ENCODE results near the gene PPIB. TPM values are rescaled to one million over a fixed set of nuclear protein-coding genes. Genes with fewer than 3 reads are reported as not detected.

The PPIB gene
- total RNA-seq, 1 donor from 2014 or later, result 804 TPM

- Mint-ChIP-seq H3K27ac (ENCODE audit: unreplicated experiment) (no peak overlapping the region), H3K9me3 (ENCODE audit: unreplicated experiment) (no peaks in the 10 kb centered on the region), H3K36me3 (ENCODE audit: low read depth, unreplicated experiment) (peaks cover 42% of the 10 kb centered on the region), H3K4me3 (ENCODE audit: unreplicated experiment) (no peak overlapping the region), H3K4me1 (ENCODE audit: low read depth, unreplicated experiment) (no peaks in the 10 kb centered on the region), H3K27me3 (ENCODE audit: low read depth, unreplicated experiment) (no peaks in the 10 kb centered on the region)
- FAIRE-seq (no peak), DNase-seq (ENCODE audit: low read depth) (peak; percentile 20)
- Histone ChIP-seq H3K9me3 (ENCODE audit: insufficient read depth, low read depth, low read length) (no peaks in the 10 kb centered on the region), H3K9ac (ENCODE audit: low read length) (no peak overlapping the region), H3K36me3 (ENCODE audit: insufficient read depth, low read length) (peaks cover 55% of the 10 kb centered on the region), H4K20me1 (ENCODE audit: insufficient read depth, low read length) (peaks cover 19% of the 10 kb centered on the region), H3K4me2 (ENCODE audit: low read length) (no peak overlapping the region), H3K27me3 (ENCODE audit: insufficient read depth, low read length) (no peaks in the 10 kb centered on the region), H3K4me3 (ENCODE audit: insufficient read depth, low read depth, low read length) (no peak overlapping the region), H3K4me1 (ENCODE audit: insufficient read depth, low read length) (no peaks in the 10 kb centered on the region), H2AFZ (ENCODE audit: low read depth, low read length) (no peak overlapping the region), H3K79me2 (ENCODE audit: insufficient read depth, low read length) (no peaks in the 10 kb centered on the region), H3K27ac (ENCODE audit: low read depth, low read length) (no peak overlapping the region)
- TF ChIP-seq EZH2 (IDR thresholded peaks at IDR 0.05; ENCODE audit: insufficient read depth, low read length) (no peak), CTCF (IDR thresholded peaks at IDR 0.05; ENCODE audit: insufficient read depth, low read depth, low read length) (no peak)
Observed at GRCh38 chr15:64134345-64134829, 28.4 kb downstream of the PPIB start.

- no peaks in the 10 kb centered on the region for H3K4me1 Mint-ChIP-seq (ENCODE audit: low read depth, unreplicated experiment)
- H3K4me1 ChIP-seq (ENCODE audit: insufficient read depth, low read length), result no peaks in the 10 kb centered on the region
- no peaks in the 10 kb centered on the region for H3K79me2 ChIP-seq (ENCODE audit: insufficient read depth, low read length)
- H3K27me3 Mint-ChIP-seq (ENCODE audit: low read depth, unreplicated experiment), result no peaks in the 10 kb centered on the region
- TF ChIP-seq CTCF (IDR thresholded peaks at IDR 0.05; ENCODE audit: insufficient read depth, low read depth, low read length) (no peak), EZH2 (IDR thresholded peaks at IDR 0.05; ENCODE audit: insufficient read depth, low read length) (no peak)
- no peak overlapping the region for H3K4me2 ChIP-seq (ENCODE audit: low read length)
- peaks cover 19% of the 10 kb centered on the region for H4K20me1 ChIP-seq (ENCODE audit: insufficient read depth, low read length)
- no peak overlapping the region for H2AFZ ChIP-seq (ENCODE audit: low read depth, low read length)
- H3K27ac ChIP-seq (ENCODE audit: low read depth, low read length), result no peak overlapping the region
- H3K9ac ChIP-seq (ENCODE audit: low read length), result no peak overlapping the region
- H3K4me3 ChIP-seq (ENCODE audit: insufficient read depth, low read depth, low read length), result no peak overlapping the region
- no peak for DNase-seq (ENCODE audit: low read depth)
- no peak overlapping the region for H3K4me3 Mint-ChIP-seq (ENCODE audit: unreplicated experiment)
- H3K9me3 ChIP-seq (ENCODE audit: insufficient read depth, low read depth, low read length), result no peaks in the 10 kb centered on the region
- no peak overlapping the region for H3K27ac Mint-ChIP-seq (ENCODE audit: unreplicated experiment)
- H3K27me3 ChIP-seq (ENCODE audit: insufficient read depth, low read length), result no peaks in the 10 kb centered on the region
- no peak for FAIRE-seq
- H3K9me3 Mint-ChIP-seq (ENCODE audit: unreplicated experiment), result no peaks in the 10 kb centered on the region
- peaks cover 55% of the 10 kb centered on the region for H3K36me3 ChIP-seq (ENCODE audit: insufficient read depth, low read length)
- peaks cover 43% of the 10 kb centered on the region for H3K36me3 Mint-ChIP-seq (ENCODE audit: low read depth, unreplicated experiment)
Observed at GRCh38 chr15:64133623-64134344, 29.0 kb downstream of the PPIB start.

GRCh38 chr15:64132217-64132616 is 30.6 kb downstream of the PPIB start:
- H3K27me3 Mint-ChIP-seq (ENCODE audit: low read depth, unreplicated experiment), result no peaks in the 10 kb centered on the region
- no peaks in the 10 kb centered on the region for H3K9me3 ChIP-seq (ENCODE audit: insufficient read depth, low read depth, low read length)
- no peaks in the 10 kb centered on the region for H3K79me2 ChIP-seq (ENCODE audit: insufficient read depth, low read length)
- no peaks in the 10 kb centered on the region for H3K4me1 Mint-ChIP-seq (ENCODE audit: low read depth, unreplicated experiment)
- no peak overlapping the region for H3K9ac ChIP-seq (ENCODE audit: low read length)
- DNase-seq (ENCODE audit: low read depth), result no peak
- no peaks in the 10 kb centered on the region for H3K4me1 ChIP-seq (ENCODE audit: insufficient read depth, low read length)
- H3K4me3 Mint-ChIP-seq (ENCODE audit: unreplicated experiment), result no peak overlapping the region
- H3K4me2 ChIP-seq (ENCODE audit: low read length), result no peak overlapping the region
- no peak overlapping the region for H2AFZ ChIP-seq (ENCODE audit: low read depth, low read length)
- no peak overlapping the region for H3K4me3 ChIP-seq (ENCODE audit: insufficient read depth, low read depth, low read length)
- no peaks in the 10 kb centered on the region for H3K9me3 Mint-ChIP-seq (ENCODE audit: unreplicated experiment)
- H3K36me3 Mint-ChIP-seq (ENCODE audit: low read depth, unreplicated experiment), result peaks cover 48% of the 10 kb centered on the region
- H3K27ac ChIP-seq (ENCODE audit: low read depth, low read length), result no peak overlapping the region
- TF ChIP-seq EZH2 (IDR thresholded peaks at IDR 0.05; ENCODE audit: insufficient read depth, low read length), result no peak
- no peak for TF ChIP-seq CTCF (IDR thresholded peaks at IDR 0.05; ENCODE audit: insufficient read depth, low read depth, low read length)
- H3K36me3 ChIP-seq (ENCODE audit: insufficient read depth, low read length), result peaks cover 60% of the 10 kb centered on the region
- peaks cover 19% of the 10 kb centered on the region for H4K20me1 ChIP-seq (ENCODE audit: insufficient read depth, low read length)
- no peak for FAIRE-seq
- no peak overlapping the region for H3K27ac Mint-ChIP-seq (ENCODE audit: unreplicated experiment)
- H3K27me3 ChIP-seq (ENCODE audit: insufficient read depth, low read length), result no peaks in the 10 kb centered on the region
